ENCODE data around the gene ACTR3C. TPM values are rescaled to one million over a fixed set of nuclear protein-coding genes. Genes with fewer than 3 reads are reported as not detected.

The ACTR3C gene
- total RNA-seq, 1 donor from 2014 or later: 6.3 TPM

DNA sequence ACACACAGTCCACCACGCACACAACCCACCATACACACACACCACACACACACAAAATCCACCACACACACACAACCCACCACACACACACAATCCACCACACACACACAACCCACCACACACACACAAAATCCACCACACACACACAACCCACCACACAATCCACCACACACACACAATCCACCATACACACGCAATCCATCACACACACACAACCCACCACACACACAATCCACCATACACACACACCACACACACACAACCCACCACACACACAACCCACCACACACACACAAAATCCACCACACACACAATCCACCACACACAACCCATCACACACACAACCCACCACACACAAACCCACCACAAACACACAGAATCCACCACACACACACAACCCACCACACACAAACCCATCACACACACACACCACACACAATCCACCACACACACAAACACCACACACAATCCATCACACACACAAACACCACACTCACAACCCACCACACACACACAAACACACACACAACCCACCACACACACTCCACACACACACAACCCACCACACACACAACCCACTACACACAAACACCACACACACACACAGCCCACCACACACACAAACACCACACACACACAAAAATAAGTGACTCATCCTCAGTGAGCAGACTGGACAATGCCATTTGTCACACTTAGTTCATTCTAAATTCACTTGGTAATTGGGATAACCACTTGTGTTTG, 36.4 kb upstream of the ACTR3C start:
- DNase-seq: no peak

DNA sequence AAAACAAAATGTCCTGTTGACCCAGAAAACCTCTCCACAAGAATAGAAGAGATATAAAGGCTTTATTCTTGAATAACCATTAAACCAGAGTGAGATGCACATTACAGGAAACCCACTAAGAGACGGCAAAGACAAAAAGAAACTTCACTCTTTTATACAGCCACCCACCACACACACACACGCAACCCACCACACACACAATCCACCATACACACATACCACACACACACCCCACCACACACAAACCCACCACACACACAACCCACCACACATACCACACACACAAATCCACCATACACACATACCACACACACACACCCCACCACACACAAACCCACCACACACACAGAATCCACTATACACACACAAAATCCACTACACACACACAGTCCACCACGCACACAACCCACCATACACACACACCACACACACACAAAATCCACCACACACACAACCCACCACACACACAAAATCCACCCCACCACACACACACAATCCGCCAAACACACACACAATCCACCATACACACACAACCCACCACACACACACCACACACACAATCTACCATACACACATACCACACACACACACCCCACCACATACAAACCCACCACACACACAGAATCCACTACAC, 35.8 kb upstream of the ACTR3C start:
- DNase-seq: no peak

- no peak for DNase-seq
Measured at GRCh38 chr7:150358433-150358832, 35.1 kb upstream of the ACTR3C start.

DNA sequence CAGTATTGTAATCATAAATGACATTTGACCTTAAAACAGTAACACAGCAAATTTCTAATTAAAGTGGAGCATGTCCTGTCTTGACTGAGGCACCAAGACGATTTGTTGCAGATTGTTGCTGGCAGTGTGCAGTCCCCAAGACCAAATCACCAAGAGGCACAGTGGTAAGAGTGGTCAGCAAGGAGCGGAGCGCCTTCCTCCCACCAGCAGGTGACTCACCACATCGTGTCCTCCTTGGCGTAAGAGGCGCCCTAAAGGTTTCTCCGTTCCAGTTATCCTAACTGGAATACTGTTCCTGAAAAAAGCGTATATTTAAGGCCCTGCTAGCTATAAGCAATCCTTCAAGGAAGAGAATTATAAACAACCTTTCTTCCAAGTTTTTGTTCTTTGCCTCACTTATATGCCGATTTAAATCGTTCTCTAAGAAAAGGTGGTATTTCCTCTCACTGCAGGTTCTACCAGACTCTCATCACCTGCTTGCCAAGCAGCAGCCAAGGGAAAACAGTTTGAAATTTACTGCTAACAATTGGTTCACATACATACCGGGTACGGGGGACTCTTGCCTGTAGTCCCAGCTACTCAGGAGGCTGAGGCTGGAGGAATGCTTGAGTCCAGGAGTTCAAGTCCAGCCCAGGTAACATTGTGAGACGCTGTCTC, 34.6 kb upstream of the ACTR3C start:
- no peak for DNase-seq

DNA sequence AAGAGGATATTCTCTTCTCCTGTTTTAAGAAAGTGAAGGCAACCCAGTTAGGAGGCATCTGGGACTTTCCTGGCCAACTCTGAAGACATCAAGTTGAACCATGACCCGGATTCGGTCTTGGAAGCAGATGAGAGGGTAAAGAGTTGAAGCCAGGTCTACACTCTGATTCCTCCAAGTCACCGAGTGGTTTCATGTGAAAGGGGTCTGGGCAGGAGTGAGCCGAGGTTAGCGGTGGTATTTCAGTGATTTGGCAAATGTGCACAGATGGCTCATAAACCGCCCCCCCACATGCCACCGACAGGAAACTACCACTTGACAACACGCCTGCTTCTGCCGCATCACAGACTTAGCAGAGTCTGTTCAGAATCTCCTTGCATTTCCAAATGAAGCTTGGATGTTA, 33.9 kb upstream of the ACTR3C start:
- DNase-seq: no peak

GRCh38 chr7:150356265-150356897, 33.0 kb upstream of the ACTR3C start:
- DNase-seq: no peak

DNA sequence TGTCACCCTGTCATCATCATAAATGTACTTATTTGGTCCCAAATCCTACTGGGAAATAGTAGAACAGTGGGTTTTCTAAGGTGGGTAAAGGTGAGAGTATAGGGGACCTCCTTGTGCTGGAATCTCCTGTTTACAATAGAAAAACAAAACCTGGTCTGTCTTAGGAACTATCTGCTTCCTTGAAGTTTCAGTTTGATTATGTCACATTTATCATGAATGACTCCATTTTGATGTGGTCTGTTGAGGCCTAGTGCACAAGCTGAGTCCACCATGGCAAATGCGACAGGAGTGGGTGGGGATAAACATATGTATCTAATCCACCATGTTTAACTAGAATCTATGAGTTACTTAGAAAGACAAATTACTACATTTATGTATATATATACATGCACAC, 32.3 kb upstream of the ACTR3C start:
- DNase-seq: no peak

DNA sequence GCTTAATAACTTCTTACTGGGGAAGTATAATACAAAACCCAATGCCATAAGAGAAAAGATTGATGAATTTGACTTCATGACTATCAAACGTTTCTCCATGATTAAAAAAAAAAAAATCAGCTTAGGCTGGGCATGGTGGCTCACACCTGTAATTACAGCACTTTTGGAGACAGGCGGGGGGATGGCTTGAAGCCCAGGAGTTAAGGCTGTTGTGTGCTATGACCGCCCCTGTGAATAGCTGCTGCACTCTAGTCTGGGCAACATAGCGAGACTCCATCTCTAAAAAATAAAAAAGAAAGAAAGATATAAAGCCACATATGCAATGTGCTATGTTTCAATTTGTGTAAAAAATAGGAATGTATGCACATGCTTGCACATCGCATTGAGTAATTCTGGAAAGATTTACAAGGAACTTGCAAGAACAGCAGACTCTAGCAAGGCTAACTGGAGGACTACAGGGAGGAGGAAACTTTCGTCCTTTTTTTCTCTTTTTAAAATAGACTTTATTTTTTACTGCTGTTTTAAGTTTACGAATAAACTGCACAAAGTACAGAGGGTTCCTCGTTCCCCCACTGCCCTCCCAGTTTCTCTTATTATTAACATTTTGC, 28.3 kb upstream of the ACTR3C start:
- DNase-seq: no peak

DNA sequence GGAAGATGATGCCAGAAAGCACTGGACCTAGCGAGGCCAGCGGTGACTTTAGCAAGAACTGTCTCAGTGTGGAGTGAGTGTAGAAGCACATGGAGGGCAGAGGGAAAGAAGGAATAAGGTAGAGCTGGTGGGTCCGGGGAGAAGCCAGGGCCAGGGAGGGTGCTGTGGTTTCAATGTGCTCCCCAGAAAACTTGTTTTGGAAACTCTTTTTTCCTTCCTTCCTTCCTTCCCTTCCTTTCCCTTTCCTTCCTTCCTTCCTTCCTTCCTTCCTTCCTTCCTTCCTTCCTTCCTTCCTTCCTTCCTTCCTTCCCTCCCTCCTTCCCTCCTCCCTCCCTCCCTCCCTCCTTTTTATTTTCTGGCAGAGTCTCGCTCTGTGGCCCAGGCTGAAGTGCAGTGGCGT, 23.6 kb upstream of the ACTR3C start:
- DNase-seq: no peak

DNA sequence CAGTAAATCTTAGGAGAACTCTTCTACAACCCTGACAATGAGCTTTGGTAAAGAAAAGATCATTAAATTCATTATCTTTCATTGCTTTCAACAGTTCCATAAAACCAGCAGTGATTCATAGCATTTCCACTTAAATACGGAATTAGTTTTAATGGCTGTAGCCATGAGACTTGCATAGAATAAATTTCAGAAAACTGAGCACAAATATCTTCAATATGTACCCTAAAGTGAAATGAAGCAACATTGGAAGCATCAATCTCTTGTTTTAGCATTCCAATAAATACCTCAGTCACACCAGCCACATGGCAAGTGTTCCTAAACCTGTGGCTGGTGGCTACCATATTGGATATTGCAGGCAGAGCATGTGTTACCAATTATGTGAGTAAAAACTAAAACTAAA, 21.7 kb upstream of the ACTR3C start:
- no peak for DNase-seq

DNA sequence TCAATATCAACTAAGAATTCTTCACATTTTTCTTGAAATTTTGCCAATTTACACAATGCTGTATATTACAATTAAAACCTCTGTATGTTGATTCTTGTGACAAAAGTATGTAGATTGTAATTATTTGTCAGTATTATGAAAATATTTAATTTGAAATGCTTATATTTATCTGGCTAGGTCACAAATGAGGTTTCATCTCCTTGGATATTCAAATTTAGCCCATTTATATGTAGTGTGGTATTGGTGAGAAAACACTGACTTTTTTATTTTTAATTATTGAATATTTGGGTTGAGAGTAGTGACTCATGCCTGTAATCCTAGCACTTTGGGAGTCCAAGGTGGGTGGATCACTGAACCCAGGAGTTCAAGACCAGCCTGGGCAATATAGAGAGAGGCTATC, 21.0 kb upstream of the ACTR3C start:
- no peak for DNase-seq

GRCh38 chr7:150343225-150343624, 19.9 kb upstream of the ACTR3C start:
- DNase-seq: no peak

- DNase-seq: no peak
Measured at GRCh38 chr7:150342121-150342408, 18.7 kb upstream of the ACTR3C start.

- DNase-seq: no peak
Measured at GRCh38 chr7:150341263-150342120, 18.1 kb upstream of the ACTR3C start, which contains the start of gene RARRES2. Gene RARRES2, minus strand, starts transcription at chr7:150341629. Its CDS starts 1,020 bp downstream, at chr7:150340609.

DNA sequence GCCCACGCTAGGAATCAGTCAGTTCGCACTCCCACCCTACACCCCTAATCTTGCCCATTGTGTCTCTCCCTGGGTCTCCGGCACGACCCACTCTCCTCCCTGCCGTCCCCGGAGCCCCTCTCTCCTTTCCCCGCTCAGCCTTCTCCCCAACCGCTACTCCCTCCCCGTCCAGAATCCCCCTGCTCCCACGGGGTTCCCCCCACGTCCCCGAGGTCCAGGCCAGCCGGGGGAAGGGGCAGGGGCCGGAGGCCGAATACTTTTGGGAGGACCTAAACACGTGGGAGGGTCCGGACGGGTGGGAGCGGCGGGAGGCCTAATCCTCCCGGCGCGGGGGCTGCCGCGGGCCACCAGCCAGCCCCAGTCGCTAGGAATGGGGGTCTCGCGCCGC, 17.5 kb upstream of the ACTR3C start:
- no peak for DNase-seq

GRCh38 chr7:150340024-150340749, 16.8 kb upstream of the ACTR3C start:
- DNase-seq: no peak

GRCh38 chr7:150339409-150339809, 16.1 kb upstream of the ACTR3C start:
- no peak for DNase-seq

- no peak for DNase-seq
Measured at GRCh38 chr7:150338166-150338829, 15.0 kb upstream of the ACTR3C start.

- no peak for DNase-seq
Measured at GRCh38 chr7:150337659-150338081, 14.3 kb upstream of the ACTR3C start.

GRCh38 chr7:150337179-150337578, 13.8 kb upstream of the ACTR3C start:
- no peak for DNase-seq

DNA sequence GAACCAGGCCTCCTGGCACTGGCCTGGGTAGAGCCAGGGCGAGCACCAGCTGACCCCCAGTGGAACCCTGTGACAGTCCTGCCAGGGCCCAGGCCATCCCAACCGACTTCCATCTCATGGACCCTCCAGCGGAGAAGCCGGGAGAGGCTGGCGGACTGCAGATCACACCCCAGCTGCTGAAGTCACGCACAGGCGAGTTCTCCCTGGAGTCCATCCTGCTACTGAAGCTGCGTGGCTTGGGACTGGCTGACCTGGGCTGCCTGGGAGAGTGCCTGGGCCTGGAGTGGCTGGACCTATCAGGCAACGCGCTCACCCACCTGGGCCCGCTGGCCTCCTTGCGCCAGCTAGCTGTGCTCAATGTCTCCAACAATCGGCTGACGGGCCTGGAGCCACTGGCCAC, 13.4 kb upstream of the ACTR3C start:
- no peak for DNase-seq
